ENCODE data around the gene RHBDL1.

Gene RHBDL1

GRCh38 chr16:722835-723633 lies 47.6 kb downstream of the RHBDL1 start:
- Mint-ChIP-seq H3K4me3 (peak overlapping the region; percentile 82), H3K27me3 (no peaks in the 10 kb centered on the region), H3K9me3 (no peaks in the 10 kb centered on the region), H3K27ac (no peak overlapping the region), H3K4me1 (peaks cover 13% of the 10 kb centered on the region), H3K36me3 (no peaks in the 10 kb centered on the region)
- DNase-seq (ENCODE audit: low spot score in 2 of 2) = no peak
- ATAC-seq (ENCODE audit: low read depth) = no peak

GRCh38 chr16:723695-724094 lies 48.2 kb downstream of the RHBDL1 start:
- no peak for ATAC-seq (ENCODE audit: low read depth)
- no peak overlapping the region for H3K4me3 Mint-ChIP-seq

GRCh38 chr16:724188-725040 lies 48.9 kb downstream of the RHBDL1 start:
- Mint-ChIP-seq H3K4me1 (peaks cover 8% of the 10 kb centered on the region), H3K27ac (no peak overlapping the region), H3K36me3 (no peaks in the 10 kb centered on the region), H3K27me3 (no peaks in the 10 kb centered on the region), H3K9me3 (no peaks in the 10 kb centered on the region), H3K4me3 (no peak overlapping the region)
- ATAC-seq (ENCODE audit: low read depth) = no peak
- no peak for DNase-seq (ENCODE audit: low spot score in 2 of 2)

More at GRCh38 chr16:723695-724094, 48.2 kb downstream of the RHBDL1 start:
- Mint-ChIP-seq H3K27ac (no peak overlapping the region), H3K27me3 (no peaks in the 10 kb centered on the region), H3K4me1 (peaks cover 13% of the 10 kb centered on the region), H3K36me3 (no peaks in the 10 kb centered on the region), H3K9me3 (no peaks in the 10 kb centered on the region)
- DNase-seq (ENCODE audit: low spot score in 2 of 2) = no peak

- Mint-ChIP-seq H3K9me3 (no peaks in the 10 kb centered on the region), H3K4me3 (no peak overlapping the region), H3K36me3 (no peaks in the 10 kb centered on the region), H3K27me3 (no peaks in the 10 kb centered on the region), H3K27ac (no peak overlapping the region), H3K4me1 (peaks cover 8% of the 10 kb centered on the region)
- DNase-seq (ENCODE audit: low spot score in 2 of 2) (no peak), ATAC-seq (ENCODE audit: low read depth) (no peak)
Observed at GRCh38 chr16:725041-725376, 49.5 kb downstream of the RHBDL1 start.

- ATAC-seq (ENCODE audit: low read depth) (no peak), DNase-seq (ENCODE audit: low spot score in 2 of 2) (no peak)
- Mint-ChIP-seq H3K4me1 (peaks cover 4% of the 10 kb centered on the region), H3K36me3 (no peaks in the 10 kb centered on the region), H3K4me3 (no peak overlapping the region), H3K27me3 (no peaks in the 10 kb centered on the region), H3K27ac (peak overlapping the region; percentile 69), H3K9me3 (no peaks in the 10 kb centered on the region)
Observed at GRCh38 chr16:725463-726187, 50.2 kb downstream of the RHBDL1 start.

GRCh38 chr16:726188-726437 lies 50.6 kb downstream of the RHBDL1 start:
- H3K27ac Mint-ChIP-seq = peak overlapping the region; percentile 69
- ATAC-seq (ENCODE audit: low read depth) (no peak), DNase-seq (ENCODE audit: low spot score in 2 of 2) (no peak)
- H3K9me3 Mint-ChIP-seq = no peaks in the 10 kb centered on the region
- no peaks in the 10 kb centered on the region for H3K36me3 Mint-ChIP-seq
- peaks cover 4% of the 10 kb centered on the region for H3K4me1 Mint-ChIP-seq
- H3K27me3 Mint-ChIP-seq = no peaks in the 10 kb centered on the region
- H3K4me3 Mint-ChIP-seq = peak overlapping the region; percentile 81

GRCh38 chr16:726438-727290 lies 51.2 kb downstream of the RHBDL1 start, which contains the start of the genes CCDC78 and HAGHL:
Gene CCDC78 (minus strand): TSS chr16:726443. CDS start chr16:726367, 76 bp downstream.
Gene HAGHL (plus strand): TSS chr16:727106. CDS start chr16:727510, 404 bp downstream.
- peaks cover 4% of the 10 kb centered on the region for H3K4me1 Mint-ChIP-seq
- ATAC-seq (ENCODE audit: low read depth) (peak; percentile 36), DNase-seq (ENCODE audit: low spot score in 2 of 2) (peak; percentile 67 to 78)
- no peaks in the 10 kb centered on the region for H3K27me3 Mint-ChIP-seq
- peak within 1 kb of the TSS; percentile 81 for H3K4me3 Mint-ChIP-seq
- H3K27ac Mint-ChIP-seq = peak within 1 kb of the TSS; percentile 69
- no peaks in the 10 kb centered on the region for H3K9me3 Mint-ChIP-seq
- H3K36me3 Mint-ChIP-seq = no peaks in the 10 kb centered on the region

- Mint-ChIP-seq H3K9me3 (no peaks in the 10 kb centered on the region), H3K4me1 (peaks cover 3% of the 10 kb centered on the region), H3K27ac (no peak overlapping the region), H3K27me3 (no peaks in the 10 kb centered on the region), H3K4me3 (peak overlapping the region; percentile 69), H3K36me3 (no peaks in the 10 kb centered on the region)
- peak; percentile 31 for ATAC-seq (ENCODE audit: low read depth)
- peak in 1 of 2 donors; percentile 46 for DNase-seq (ENCODE audit: low spot score in 2 of 2)
Observed at GRCh38 chr16:727291-727977, 52.0 kb downstream of the RHBDL1 start.

Measured in memory B cell (primary cell).